VCaP (cell line): ENCODE measurements around the gene CHTF18.
"Not testable (repeated sequence)": the region's sequence is repeated elsewhere in the genome, so short reads cannot be mapped to it uniquely, and the experiment has no call there.

ENCODE experiments used
- H3K27ac ChIP-seq: fragments of 450-650 bp; 2 replicates; pipeline ENCODE4 v1.5.1; 2017
- CTCF ChIP-seq: fragments of 450-650 bp; conservative IDR thresholded peaks from 2 replicates; pipeline ENCODE4 v1.5.1; 2017; ENCODE audit warnings: mild to moderate bottlenecking, moderate library complexity

The CHTF18 gene

GRCh38 chr16:745739-746138, 42.7 kb upstream of the CHTF18 start:
- H3K27ac ChIP-seq = no peak overlapping the region
- peak; percentile 18; the same call in 1 of the 2 replicates for TF ChIP-seq CTCF

- H3K27ac ChIP-seq = no peak overlapping the region
- no peak for TF ChIP-seq CTCF
Measured at GRCh38 chr16:746637-747036, 41.8 kb upstream of the CHTF18 start.

GRCh38 chr16:747978-748746, 40.3 kb upstream of the CHTF18 start:
- no peak for TF ChIP-seq CTCF

GRCh38 chr16:749010-749409, 39.4 kb upstream of the CHTF18 start:
- H3K27ac ChIP-seq = no peak overlapping the region

More at GRCh38 chr16:747978-748746, 40.3 kb upstream of the CHTF18 start:
- no peak overlapping the region for H3K27ac ChIP-seq

GRCh38 chr16:750485-750884, 37.9 kb upstream of the CHTF18 start:
- H3K27ac ChIP-seq = no peak overlapping the region

More at GRCh38 chr16:749010-749409, 39.4 kb upstream of the CHTF18 start:
- TF ChIP-seq CTCF = no peak

GRCh38 chr16:751152-752006, 37.0 kb upstream of the CHTF18 start:
- TF ChIP-seq CTCF = no peak
- H3K27ac ChIP-seq = peak overlapping the region; percentile 48

More at GRCh38 chr16:750485-750884, 37.9 kb upstream of the CHTF18 start:
- TF ChIP-seq CTCF = no peak

GRCh38 chr16:752007-752312, 36.5 kb upstream of the CHTF18 start:
- H3K27ac ChIP-seq = peak overlapping the region; percentile 48

GRCh38 chr16:754121-754607, 34.3 kb upstream of the CHTF18 start:
- H3K27ac ChIP-seq = not testable (repeated sequence)

More at GRCh38 chr16:752007-752312, 36.5 kb upstream of the CHTF18 start:
- TF ChIP-seq CTCF = no peak
